GM23338 (cell line): ENCODE results near the gene CDH5. TPM values are rescaled to one million over a fixed set of nuclear protein-coding genes. Genes with fewer than 3 reads are reported as not detected.

Source experiments
- ATAC-seq: fragments of 200-7000 bp; cut with Tn5 transposase; 3 replicates; pipeline ENCODE4 v1.9.1; 2020
- DNase-seq: peaks from one replicate; pipeline ENCODE4 v3.0.0-alpha.2; 2015; ENCODE audit warnings: low spot score
- H2AFZ ChIP-seq: fragments of 200-600 bp; sonication (generic); 2 replicates; pipeline ENCODE4 v1.8.0; 2016; ENCODE audit warnings: antibody characterized with exemption, mild to moderate bottlenecking, moderate library complexity
- H3F3A ChIP-seq: fragments of 200-600 bp; sonication (generic); replicated peaks from 2 replicates; pipeline ENCODE4 v1.8.0; 2017; ENCODE audit warnings: antibody characterized with exemption, mixed run types, low read depth
- H3K27ac ChIP-seq: fragments of 200-600 bp; sonication (generic); 2 replicates; pipeline ENCODE4 v1.6.1; 2016; ENCODE audit warnings: low read depth
- H3K27me3 ChIP-seq: fragments of 200-600 bp; sonication (generic); 2 replicates; pipeline ENCODE4 v1.8.0; 2016; ENCODE audit warnings: mild to moderate bottlenecking, mixed run types, moderate library complexity; ENCODE audit not compliant: insufficient read depth
- H3K36me3 ChIP-seq: fragments of 200-600 bp; sonication (generic); 2 replicates; pipeline ENCODE4 v1.8.0; 2016; ENCODE audit warnings: mild to moderate bottlenecking; ENCODE audit not compliant: insufficient read depth
- H3K4me1 ChIP-seq: fragments of 200-600 bp; sonication (generic); 2 replicates; pipeline ENCODE4 v1.8.0; 2016; ENCODE audit warnings: mild to moderate bottlenecking, moderate library complexity; ENCODE audit not compliant: insufficient read depth
- H3K4me2 ChIP-seq: fragments of 200-600 bp; sonication (generic); 2 replicates; pipeline ENCODE4 v1.7.1; 2017; ENCODE audit warnings: mixed run types
- H3K4me3 ChIP-seq: fragments of 200-600 bp; sonication (generic); 2 replicates; pipeline ENCODE4 v1.6.1; 2016; ENCODE audit warnings: mixed run types
- H3K79me2 ChIP-seq: fragments of 200-600 bp; sonication (generic); replicated peaks from 2 replicates; pipeline ENCODE4 v1.8.0; 2017; ENCODE audit warnings: mild to moderate bottlenecking; ENCODE audit not compliant: insufficient read depth
- H3K9me2 ChIP-seq: fragments of 200-600 bp; sonication (generic); 2 replicates; pipeline ENCODE4 v1.8.0; 2017; ENCODE audit not compliant: insufficient read depth
- H4K20me1 ChIP-seq: fragments of 200-600 bp; sonication (generic); replicated peaks from 2 replicates; pipeline ENCODE4 v1.8.0; 2017; ENCODE audit warnings: mild to moderate bottlenecking; ENCODE audit not compliant: insufficient read depth
- H3K27ac Mint-ChIP-seq: 2 replicates; pipeline ENCODE4 v1.8.0; 2020; ENCODE audit warnings: inconsistent platforms, mild to moderate bottlenecking, moderate library complexity, mixed read lengths
- H3K27me3 Mint-ChIP-seq: 3 replicates; pipeline ENCODE4 v1.8.0; 2022; ENCODE audit warnings: low read depth, mild to moderate bottlenecking, moderate library complexity, mixed read lengths, inconsistent platforms; ENCODE audit not compliant: insufficient read depth, poor library complexity
- H3K36me3 Mint-ChIP-seq: 3 replicates; pipeline ENCODE4 v1.8.0; 2021; ENCODE audit warnings: low read depth, mild to moderate bottlenecking, inconsistent platforms, moderate library complexity, mixed read lengths
- H3K4me1 Mint-ChIP-seq: 3 replicates; pipeline ENCODE4 v1.8.0; 2020; ENCODE audit warnings: mild to moderate bottlenecking, inconsistent platforms, mixed read lengths
- H3K4me3 Mint-ChIP-seq: 3 replicates; pipeline ENCODE4 v1.8.0; 2021; ENCODE audit warnings: moderate library complexity, mild to moderate bottlenecking, inconsistent platforms, mixed read lengths
- H3K9me3 Mint-ChIP-seq: 3 replicates; pipeline ENCODE4 v1.8.0; 2020; ENCODE audit warnings: moderate library complexity, mild to moderate bottlenecking, inconsistent platforms, mixed read lengths
- CREB1 ChIP-seq: fragments of 250-450 bp; sonication (Bioruptor Pico); IDR thresholded peaks from 2 replicates; pipeline ENCODE4 v1.5.0; 2020; ENCODE audit warnings: low read depth, mild to moderate bottlenecking, moderate library complexity
- ETS1 ChIP-seq: IDR thresholded peaks from 2 replicates; pipeline ENCODE4 v1.6.1; 2016; ENCODE audit warnings: antibody characterized with exemption
- EZH2 ChIP-seq: fragments of 200-600 bp; sonication (generic); IDR thresholded peaks from one replicate; pipeline ENCODE4 v1.8.0; 2017; ENCODE audit warnings: antibody characterized with exemption, mild to moderate bottlenecking, low read depth; ENCODE audit not compliant: unreplicated experiment
- EZH2phosphoT487 ChIP-seq: fragments of 200-600 bp; sonication (generic); IDR thresholded peaks from one replicate; pipeline ENCODE4 v1.8.1; 2018; ENCODE audit warnings: antibody characterized with exemption; ENCODE audit not compliant: unreplicated experiment
- NANOG ChIP-seq: IDR thresholded peaks from 2 replicates; pipeline ENCODE4 v1.6.1; 2016; ENCODE audit warnings: antibody characterized with exemption, borderline replicate concordance
- POLR2AphosphoS5 ChIP-seq: IDR thresholded peaks from 2 replicates; pipeline ENCODE4 v1.6.1; 2016; ENCODE audit warnings: antibody characterized with exemption, low read depth
- REST ChIP-seq: IDR thresholded peaks from one replicate; pipeline ENCODE4 v1.6.1; 2018; ENCODE audit warnings: antibody characterized with exemption; ENCODE audit not compliant: unreplicated experiment
- STAT1 ChIP-seq: IDR thresholded peaks from one replicate; pipeline ENCODE4 v1.6.1; 2016; ENCODE audit warnings: antibody characterized with exemption; ENCODE audit not compliant: unreplicated experiment
- ZNF114 ChIP-seq: fragments of 250-450 bp; sonication (Bioruptor Pico); IDR thresholded peaks from 2 replicates; pipeline ENCODE4 v1.5.0; 2020; ENCODE audit warnings: mild to moderate bottlenecking, moderate library complexity
- ZNF462 ChIP-seq: fragments of 250-450 bp; sonication (Bioruptor Pico); IDR thresholded peaks from 2 replicates; pipeline ENCODE4 v1.5.0; 2020; ENCODE audit warnings: mild to moderate bottlenecking, moderate library complexity
- polyA plus RNA-seq: library from polyadenylated mRNA; unstranded; fragments of >200 nt; fragmentation: Nextera tagmentation; extraction: Ambion mirVana; gene quantifications from 2 replicates; pipeline ENCODE4 v1.2.1, GENCODE V29; 2016
- total RNA-seq: library from RNA; depleted of rRNA; stranded (reverse); fragments of >200 nt; shearing (Covaris generic); gene quantifications from 2 replicates; pipeline ENCODE4 v1.2.3, GENCODE V29; 2014

The CDH5 gene
- total and polyA plus RNA-seq, 2 experiments from 2014 or later = 0.18 TPM; not detected in 1

- TF ChIP-seq ZNF462 (CRISPR knock-in tag) = no peak
- TF ChIP-seq EZH2 = no peak
- TF ChIP-seq ZNF114 (CRISPR knock-in tag) = no peak
- TF ChIP-seq REST = no peak
These were observed 5.8 kb downstream of the CDH5 start (continued) for GRCh38 chr16:66372078-66372897.

- no peak overlapping the region for H3K27ac ChIP-seq
- Mint-ChIP-seq H3K27ac (no peak overlapping the region), H3K4me3 (no peak overlapping the region), H3K36me3 (no peaks in the 10 kb centered on the region), H3K27me3 (peaks cover 4% of the 10 kb centered on the region), H3K9me3 (no peaks in the 10 kb centered on the region), H3K4me1 (peaks cover 18% of the 10 kb centered on the region)
- H2AFZ ChIP-seq = 0 out of 2 replicates have a peak overlapping the region, but pooled peaks have one; percentile 43
- no peaks in the 10 kb centered on the region for H4K20me1 ChIP-seq
- DNase-seq (no peak), ATAC-seq (no peak)
- H3K79me2 ChIP-seq = no peaks in the 10 kb centered on the region
- no peaks in the 10 kb centered on the region for H3K36me3 ChIP-seq
- no peaks in the 10 kb centered on the region for H3K9me2 ChIP-seq
- H3K4me1 ChIP-seq = peaks cover 8% of the 10 kb centered on the region; the same call in 1 of the 2 replicates
- H3K4me3 ChIP-seq = no peak overlapping the region
- no peak overlapping the region for H3K4me2 ChIP-seq
- no peaks in the 10 kb centered on the region for H3K27me3 ChIP-seq
- no peaks in the 10 kb centered on the region for H3F3A ChIP-seq
- TF ChIP-seq EZH2 = no peak
- TF ChIP-seq POLR2AphosphoS5 = no peak
- TF ChIP-seq ZNF114 (CRISPR knock-in tag) = no peak
- no peak for TF ChIP-seq EZH2phosphoT487
- TF ChIP-seq REST = no peak
- no peak for TF ChIP-seq ETS1
- no peak for TF ChIP-seq CREB1 (CRISPR knock-in tag)
- no peak for TF ChIP-seq NANOG
- TF ChIP-seq STAT1 = no peak
These were observed 6.3 kb downstream of the CDH5 start for GRCh38 chr16:66372898-66373155.
